ENCODE results near the gene FOXF2.

Gene FOXF2

GRCh38 chr6:1422290-1422689 is 32.9 kb downstream of the FOXF2 start:
- Mint-ChIP-seq H3K27ac (no peak overlapping the region), H3K9me3 (peaks cover 4% of the 10 kb centered on the region), H3K36me3 (ENCODE audit: low read depth) (no peaks in the 10 kb centered on the region), H3K4me3 (no peak overlapping the region), H3K27me3 (ENCODE audit: low read depth) (peaks cover 13% of the 10 kb centered on the region), H3K4me1 (ENCODE audit: low read depth) (peaks cover 2% of the 10 kb centered on the region)
- DNase-seq (ENCODE audit: low spot score), result no peak

- H3K4me1 Mint-ChIP-seq (ENCODE audit: low read depth), result peaks cover 2% of the 10 kb centered on the region
- H3K27me3 Mint-ChIP-seq (ENCODE audit: low read depth), result peaks cover 13% of the 10 kb centered on the region
- H3K4me3 Mint-ChIP-seq, result no peak overlapping the region
- H3K27ac Mint-ChIP-seq, result no peak overlapping the region
- no peak for DNase-seq (ENCODE audit: low spot score)
- H3K36me3 Mint-ChIP-seq (ENCODE audit: low read depth), result no peaks in the 10 kb centered on the region
- H3K9me3 Mint-ChIP-seq, result peaks cover 4% of the 10 kb centered on the region
These were observed 34.2 kb downstream of the FOXF2 start for GRCh38 chr6:1423578-1423977.

GRCh38 chr6:1424306-1424927 is 35.0 kb downstream of the FOXF2 start:
- H3K27me3 Mint-ChIP-seq (ENCODE audit: low read depth), result peaks cover 13% of the 10 kb centered on the region
- H3K27ac Mint-ChIP-seq, result no peak overlapping the region
- no peak overlapping the region for H3K4me3 Mint-ChIP-seq
- H3K4me1 Mint-ChIP-seq (ENCODE audit: low read depth), result peaks cover 2% of the 10 kb centered on the region
- DNase-seq (ENCODE audit: low spot score), result no peak
- H3K36me3 Mint-ChIP-seq (ENCODE audit: low read depth), result no peaks in the 10 kb centered on the region
- peaks cover 4% of the 10 kb centered on the region for H3K9me3 Mint-ChIP-seq

- Mint-ChIP-seq H3K9me3 (no peaks in the 10 kb centered on the region), H3K36me3 (ENCODE audit: low read depth) (no peaks in the 10 kb centered on the region), H3K4me3 (no peak overlapping the region), H3K27ac (no peak overlapping the region), H3K4me1 (ENCODE audit: low read depth) (peaks cover 2% of the 10 kb centered on the region), H3K27me3 (ENCODE audit: low read depth) (peaks cover 6% of the 10 kb centered on the region)
- DNase-seq (ENCODE audit: low spot score), result no peak
These were observed 37.0 kb downstream of the FOXF2 start for GRCh38 chr6:1426416-1426815.

GRCh38 chr6:1435806-1436205 is 46.4 kb downstream of the FOXF2 start:
- H3K4me3 Mint-ChIP-seq, result no peak overlapping the region
- H3K27ac Mint-ChIP-seq, result no peak overlapping the region
- peaks cover 19% of the 10 kb centered on the region for H3K27me3 Mint-ChIP-seq (ENCODE audit: low read depth)
- H3K4me1 Mint-ChIP-seq (ENCODE audit: low read depth), result peaks cover 1% of the 10 kb centered on the region
- no peaks in the 10 kb centered on the region for H3K36me3 Mint-ChIP-seq (ENCODE audit: low read depth)
- no peaks in the 10 kb centered on the region for H3K9me3 Mint-ChIP-seq
- DNase-seq (ENCODE audit: low spot score), result no peak

- H3K36me3 Mint-ChIP-seq (ENCODE audit: low read depth), result no peaks in the 10 kb centered on the region
- H3K9me3 Mint-ChIP-seq, result no peaks in the 10 kb centered on the region
- peaks cover 1% of the 10 kb centered on the region for H3K4me1 Mint-ChIP-seq (ENCODE audit: low read depth)
- peaks cover 20% of the 10 kb centered on the region for H3K27me3 Mint-ChIP-seq (ENCODE audit: low read depth)
- no peak overlapping the region for H3K4me3 Mint-ChIP-seq
- H3K27ac Mint-ChIP-seq, result no peak overlapping the region
- peak; percentile 23 for DNase-seq (ENCODE audit: low spot score)
These were observed 47.2 kb downstream of the FOXF2 start for GRCh38 chr6:1436334-1437306.

GRCh38 chr6:1437553-1438406 is 48.4 kb downstream of the FOXF2 start:
- no peak overlapping the region for H3K4me3 Mint-ChIP-seq
- peaks cover 20% of the 10 kb centered on the region for H3K27me3 Mint-ChIP-seq (ENCODE audit: low read depth)
- H3K4me1 Mint-ChIP-seq (ENCODE audit: low read depth), result peaks cover 1% of the 10 kb centered on the region
- H3K9me3 Mint-ChIP-seq, result no peaks in the 10 kb centered on the region
- H3K36me3 Mint-ChIP-seq (ENCODE audit: low read depth), result no peaks in the 10 kb centered on the region
- DNase-seq (ENCODE audit: low spot score), result no peak
- H3K27ac Mint-ChIP-seq, result no peak overlapping the region

GRCh38 chr6:1438471-1438881 is 49.1 kb downstream of the FOXF2 start:
- Mint-ChIP-seq H3K4me3 (no peak overlapping the region), H3K27ac (no peak overlapping the region), H3K4me1 (ENCODE audit: low read depth) (peaks cover 1% of the 10 kb centered on the region), H3K36me3 (ENCODE audit: low read depth) (no peaks in the 10 kb centered on the region), H3K27me3 (ENCODE audit: low read depth) (peaks cover 18% of the 10 kb centered on the region), H3K9me3 (no peaks in the 10 kb centered on the region)
- DNase-seq (ENCODE audit: low spot score), result no peak

- Mint-ChIP-seq H3K36me3 (ENCODE audit: low read depth) (no peaks in the 10 kb centered on the region), H3K27me3 (ENCODE audit: low read depth) (peaks cover 18% of the 10 kb centered on the region), H3K4me3 (no peak overlapping the region), H3K9me3 (no peaks in the 10 kb centered on the region), H3K27ac (no peak overlapping the region), H3K4me1 (ENCODE audit: low read depth) (peaks cover 1% of the 10 kb centered on the region)
- DNase-seq (ENCODE audit: low spot score), result no peak
These were observed 50.0 kb downstream of the FOXF2 start for GRCh38 chr6:1439349-1439748.

GRCh38 chr6:1442929-1443328 is 53.6 kb downstream of the FOXF2 start:
- H3K36me3 Mint-ChIP-seq (ENCODE audit: low read depth), result no peaks in the 10 kb centered on the region
- no peaks in the 10 kb centered on the region for H3K9me3 Mint-ChIP-seq
- H3K4me3 Mint-ChIP-seq, result no peak overlapping the region
- H3K27me3 Mint-ChIP-seq (ENCODE audit: low read depth), result peaks cover 6% of the 10 kb centered on the region
- H3K27ac Mint-ChIP-seq, result no peak overlapping the region
- no peak for DNase-seq (ENCODE audit: low spot score)
- no peaks in the 10 kb centered on the region for H3K4me1 Mint-ChIP-seq (ENCODE audit: low read depth)

Measured in T-helper 2 cell treated with Interferon-gamma antibody and Interleukin-4, amounts not matched to agents 5 μg/mL and 100 μg/mL, for 36 hours (primary cell).